SK-N-SH treated with all-trans-retinoic acid at 6 μM for 48 hours (cell line): Measurements from ENCODE around the gene GMCL2.
"Not testable (repeated sequence)": the region's sequence is repeated elsewhere in the genome, so short reads cannot be mapped to it uniquely, and the experiment has no call there.

Source experiments
- ARNTL ChIP-seq: fragments of 450-650 bp; formaldehyde crosslinking; IDR thresholded peaks from 2 replicates; pipeline ENCODE4 v1.5.0; 2020; ENCODE audit warnings: low read depth, mild to moderate bottlenecking, moderate library complexity, borderline replicate concordance
- CSDC2 ChIP-seq: fragments of 250-450 bp; sonication (Bioruptor Pico); IDR thresholded peaks from 2 replicates; pipeline ENCODE4 v1.5.0; 2020; ENCODE audit warnings: mild to moderate bottlenecking, moderate library complexity
- ESRRG ChIP-seq: fragments of 250-450 bp; sonication (Bioruptor Pico); IDR thresholded peaks from 2 replicates; pipeline ENCODE4 v1.6.1; 2021; ENCODE audit warnings: mild to moderate bottlenecking
- ISL1 ChIP-seq: fragments of 250-450 bp; sonication (Bioruptor Pico); IDR thresholded peaks from 2 replicates; pipeline ENCODE4 v2.1.2; 2022; ENCODE audit warnings: mild to moderate bottlenecking, moderate library complexity
- PPARA ChIP-seq: fragments of 250-450 bp; sonication (Bioruptor Pico); IDR thresholded peaks from 2 replicates; pipeline ENCODE4 v1.5.0; 2020; ENCODE audit warnings: mild to moderate bottlenecking, borderline replicate concordance
- TCF4 ChIP-seq: fragments of 250-450 bp; sonication (Bioruptor Pico); IDR thresholded peaks from 2 replicates; pipeline ENCODE4 v1.8.0; 2021; ENCODE audit warnings: mild to moderate bottlenecking, moderate library complexity, borderline replicate concordance
- ZFP3 ChIP-seq: fragments of 250-450 bp; sonication (Bioruptor Pico); IDR thresholded peaks from 2 replicates; pipeline ENCODE4 v1.5.0; 2020; ENCODE audit warnings: mild to moderate bottlenecking, moderate library complexity
- ZNF565 ChIP-seq: fragments of 450-650 bp; formaldehyde crosslinking; conservative IDR thresholded peaks from 2 replicates; pipeline ENCODE4 v1.5.0; 2020; ENCODE audit warnings: low read depth, mild to moderate bottlenecking, moderate library complexity
- ZNF8 ChIP-seq: fragments of 450-650 bp; formaldehyde crosslinking; IDR thresholded peaks from 2 replicates; pipeline ENCODE4 v1.5.0; 2020; ENCODE audit warnings: mild to moderate bottlenecking, moderate library complexity
- TF ChIP-seq, protein P1 (sequence below): fragments of 250-450 bp; sonication (Bioruptor Pico); IDR thresholded peaks from 2 replicates; pipeline ENCODE4 v1.5.1; 2020; ENCODE audit warnings: low read depth, mild to moderate bottlenecking, moderate library complexity
- TF ChIP-seq, protein P2 (sequence below): fragments of 250-450 bp; sonication (Bioruptor Pico); IDR thresholded peaks from 2 replicates; pipeline ENCODE4 v1.8.0; 2021; ENCODE audit warnings: low read depth, mild to moderate bottlenecking, moderate library complexity, borderline replicate concordance
- TF ChIP-seq, protein P3 (sequence below): fragments of 250-450 bp; sonication (Bioruptor Pico); IDR thresholded peaks from 2 replicates; pipeline ENCODE4 v1.5.0; 2020; ENCODE audit warnings: mild to moderate bottlenecking, moderate library complexity

DNA sequence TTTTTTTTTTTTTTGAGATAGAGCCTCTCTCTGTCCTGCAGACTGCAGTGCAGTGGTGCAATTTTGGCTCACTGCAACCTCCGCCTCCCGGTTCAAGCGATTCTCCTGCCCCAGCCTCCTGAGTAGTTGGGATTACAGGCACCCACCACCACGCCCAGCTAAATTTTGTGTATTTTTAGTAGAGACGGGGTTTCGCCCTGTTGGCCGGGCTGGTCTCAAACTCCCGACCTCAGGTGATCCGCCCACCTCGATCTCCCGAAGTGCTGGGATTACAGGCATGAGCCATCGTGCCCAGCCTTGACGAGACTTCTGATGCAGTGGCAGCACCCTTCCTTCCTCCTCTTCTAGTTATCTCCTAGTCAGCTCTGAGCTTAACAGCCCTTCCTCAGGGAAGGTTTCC, 41.9 kb upstream of the GMCL2 start:
- TF ChIP-seq CSDC2 (CRISPR knock-in tag); ZNF8 (CRISPR knock-in tag); ESRRG; ARNTL (CRISPR knock-in tag); ZNF565 (CRISPR knock-in tag); PPARA (CRISPR knock-in tag); ISL1; ZFP3 (CRISPR knock-in tag); TCF4: not testable (repeated sequence)
- TF ChIP-seq, protein P1, sequence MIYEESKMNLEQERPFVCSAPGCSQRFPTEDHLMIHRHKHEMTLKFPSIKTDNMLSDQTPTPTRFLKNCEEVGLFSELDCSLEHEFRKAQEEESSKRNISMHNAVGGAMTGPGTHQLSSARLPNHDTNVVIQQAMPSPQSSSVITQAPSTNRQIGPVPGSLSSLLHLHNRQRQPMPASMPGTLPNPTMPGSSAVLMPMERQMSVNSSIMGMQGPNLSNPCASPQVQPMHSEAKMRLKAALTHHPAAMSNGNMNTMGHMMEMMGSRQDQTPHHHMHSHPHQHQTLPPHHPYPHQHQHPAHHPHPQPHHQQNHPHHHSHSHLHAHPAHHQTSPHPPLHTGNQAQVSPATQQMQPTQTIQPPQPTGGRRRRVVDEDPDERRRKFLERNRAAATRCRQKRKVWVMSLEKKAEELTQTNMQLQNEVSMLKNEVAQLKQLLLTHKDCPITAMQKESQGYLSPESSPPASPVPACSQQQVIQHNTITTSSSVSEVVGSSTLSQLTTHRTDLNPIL (CRISPR knock-in tag) = not testable (repeated sequence)
- TF ChIP-seq, protein P2, sequence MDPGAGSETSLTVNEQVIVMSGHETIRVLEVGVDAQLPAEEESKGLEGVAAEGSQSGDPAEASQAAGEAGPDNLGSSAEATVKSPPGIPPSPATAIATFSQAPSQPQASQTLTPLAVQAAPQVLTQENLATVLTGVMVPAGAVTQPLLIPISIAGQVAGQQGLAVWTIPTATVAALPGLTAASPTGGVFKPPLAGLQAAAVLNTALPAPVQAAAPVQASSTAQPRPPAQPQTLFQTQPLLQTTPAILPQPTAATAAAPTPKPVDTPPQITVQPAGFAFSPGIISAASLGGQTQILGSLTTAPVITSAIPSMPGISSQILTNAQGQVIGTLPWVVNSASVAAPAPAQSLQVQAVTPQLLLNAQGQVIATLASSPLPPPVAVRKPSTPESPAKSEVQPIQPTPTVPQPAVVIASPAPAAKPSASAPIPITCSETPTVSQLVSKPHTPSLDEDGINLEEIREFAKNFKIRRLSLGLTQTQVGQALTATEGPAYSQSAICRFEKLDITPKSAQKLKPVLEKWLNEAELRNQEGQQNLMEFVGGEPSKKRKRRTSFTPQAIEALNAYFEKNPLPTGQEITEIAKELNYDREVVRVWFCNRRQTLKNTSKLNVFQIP (CRISPR knock-in tag) = not testable (repeated sequence)
- TF ChIP-seq, protein P3, sequence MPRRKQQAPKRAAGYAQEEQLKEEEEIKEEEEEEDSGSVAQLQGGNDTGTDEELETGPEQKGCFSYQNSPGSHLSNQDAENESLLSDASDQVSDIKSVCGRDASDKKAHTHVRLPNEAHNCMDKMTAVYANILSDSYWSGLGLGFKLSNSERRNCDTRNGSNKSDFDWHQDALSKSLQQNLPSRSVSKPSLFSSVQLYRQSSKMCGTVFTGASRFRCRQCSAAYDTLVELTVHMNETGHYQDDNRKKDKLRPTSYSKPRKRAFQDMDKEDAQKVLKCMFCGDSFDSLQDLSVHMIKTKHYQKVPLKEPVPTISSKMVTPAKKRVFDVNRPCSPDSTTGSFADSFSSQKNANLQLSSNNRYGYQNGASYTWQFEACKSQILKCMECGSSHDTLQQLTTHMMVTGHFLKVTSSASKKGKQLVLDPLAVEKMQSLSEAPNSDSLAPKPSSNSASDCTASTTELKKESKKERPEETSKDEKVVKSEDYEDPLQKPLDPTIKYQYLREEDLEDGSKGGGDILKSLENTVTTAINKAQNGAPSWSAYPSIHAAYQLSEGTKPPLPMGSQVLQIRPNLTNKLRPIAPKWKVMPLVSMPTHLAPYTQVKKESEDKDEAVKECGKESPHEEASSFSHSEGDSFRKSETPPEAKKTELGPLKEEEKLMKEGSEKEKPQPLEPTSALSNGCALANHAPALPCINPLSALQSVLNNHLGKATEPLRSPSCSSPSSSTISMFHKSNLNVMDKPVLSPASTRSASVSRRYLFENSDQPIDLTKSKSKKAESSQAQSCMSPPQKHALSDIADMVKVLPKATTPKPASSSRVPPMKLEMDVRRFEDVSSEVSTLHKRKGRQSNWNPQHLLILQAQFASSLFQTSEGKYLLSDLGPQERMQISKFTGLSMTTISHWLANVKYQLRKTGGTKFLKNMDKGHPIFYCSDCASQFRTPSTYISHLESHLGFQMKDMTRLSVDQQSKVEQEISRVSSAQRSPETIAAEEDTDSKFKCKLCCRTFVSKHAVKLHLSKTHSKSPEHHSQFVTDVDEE (CRISPR knock-in tag) = not testable (repeated sequence)
